Measurements from ENCODE around the gene LCAT. TPM values are rescaled to one million over a fixed set of nuclear protein-coding genes. Genes with fewer than 3 reads are reported as not detected.

Gene LCAT
- polyA plus RNA-seq, 1 of the 3 experiments (the other 2 are of a cell fraction), result 11.1 TPM

GRCh38 chr16:67989322-67990017 is 45.5 kb upstream of the LCAT start:
- Histone ChIP-seq H3K27ac (ENCODE audit: low read depth in 2 of 2, low read length in 1 of 2) (no peak overlapping the region), H3K4me1 (ENCODE audit: control insufficient read depth in 1 of 2, insufficient read depth in 2 of 2, low read depth in 1 of 2, low read length in 1 of 2) (peaks cover 0 to 10% of the 10 kb centered on the region in 2 experiments; a peak in 1 of 4 replicates), H3K9me3 (no peaks in the 10 kb centered on the region), H3K27me3 (ENCODE audit: insufficient read depth) (no peaks in the 10 kb centered on the region), H3K4me2 (no peak overlapping the region), H3F3A (replicated peaks; ENCODE audit: insufficient read depth) (no peaks in the 10 kb centered on the region), H3K9me2 (no peaks in the 10 kb centered on the region), H3K36me3 (replicated peaks in 1 of 2; ENCODE audit: control insufficient read depth in 1 of 2, insufficient read depth in 2 of 2, low read length in 1 of 2) (no peaks in the 10 kb centered on the region), H3K79me2 (ENCODE audit: insufficient read depth) (no peaks in the 10 kb centered on the region), H2AFZ (ENCODE audit: low read depth) (no peak overlapping the region), H3K9ac (no peak overlapping the region), H3K4me3 (ENCODE audit: low read depth in 2 of 2, low read length in 1 of 2) (no peak overlapping the region), H4K20me1 (ENCODE audit: insufficient read depth) (no peaks in the 10 kb centered on the region)
- TF ChIP-seq USF1 (IDR thresholded peaks at IDR 0.05; ENCODE audit: borderline replicate concordance, low read depth), result no peak
- TF ChIP-seq MAX (IDR thresholded peaks at IDR 0.05; ENCODE audit: low read depth), result no peak
- no peak for TF ChIP-seq EZH2phosphoT487 (IDR thresholded peaks at IDR 0.05; ENCODE audit: borderline replicate concordance, low read depth)
- TF ChIP-seq YY1 (IDR thresholded peaks at IDR 0.05; ENCODE audit: low read depth), result no peak
- TF ChIP-seq FOXM1 (IDR thresholded peaks at IDR 0.05; ENCODE audit: low read depth), result no peak
- no peak for TF ChIP-seq POLR2AphosphoS5 (IDR thresholded peaks at IDR 0.05; ENCODE audit: low read depth, low read length)
- no peak for TF ChIP-seq PBX3 (IDR thresholded peaks at IDR 0.05)
- no peak for TF ChIP-seq MXI1 (IDR thresholded peaks at IDR 0.05; ENCODE audit: low read depth, low read length)
- DNase-seq, result no peak
- ChIA-PET POLR2A (no interaction called here), CTCF (interaction anchor here (0.9 to 1.8 kb wide), 5 partner anchors 19 to 275 kb away, joined by 3 to 5 read pairs (median 4); partner anchors contain the start of gene SLC7A6)
- WGBS (ENCODE audit: low lambda C conversion rate), result 64% methylated on average over 6 of the region's 8 CpGs

GRCh38 chr16:67988675-67989074 is 44.8 kb upstream of the LCAT start:
- Histone ChIP-seq H3K9me2 (no peaks in the 10 kb centered on the region), H2AFZ (ENCODE audit: low read depth) (no peak overlapping the region), H3K27ac (ENCODE audit: low read depth in 2 of 2, low read length in 1 of 2) (no peak overlapping the region), H3K4me3 (ENCODE audit: low read depth in 2 of 2, low read length in 1 of 2) (no peak overlapping the region), H3K9me3 (no peaks in the 10 kb centered on the region), H3F3A (replicated peaks; ENCODE audit: insufficient read depth) (no peaks in the 10 kb centered on the region), H4K20me1 (ENCODE audit: insufficient read depth) (no peaks in the 10 kb centered on the region), H3K36me3 (replicated peaks in 1 of 2; ENCODE audit: control insufficient read depth in 1 of 2, insufficient read depth in 2 of 2, low read length in 1 of 2) (no peaks in the 10 kb centered on the region), H3K27me3 (ENCODE audit: insufficient read depth) (no peaks in the 10 kb centered on the region), H3K4me1 (ENCODE audit: control insufficient read depth in 1 of 2, insufficient read depth in 2 of 2, low read depth in 1 of 2, low read length in 1 of 2) (peaks cover 0 to 10% of the 10 kb centered on the region in 2 experiments; a peak in 1 of 4 replicates), H3K9ac (no peak overlapping the region), H3K4me2 (no peak overlapping the region), H3K79me2 (ENCODE audit: insufficient read depth) (no peaks in the 10 kb centered on the region)
- ChIA-PET POLR2A (no interaction called here), CTCF (interaction anchor here (0.6 to 1.8 kb wide), 6 partner anchors 18 to 323 kb away, joined by 3 to 5 read pairs (median 4); no protein-coding TSS in a partner anchor)
- DNase-seq, result no peak
- WGBS (ENCODE audit: low lambda C conversion rate), result 57% methylated on average over 3 of the region's 3 CpGs
- TF ChIP-seq GABPA (IDR thresholded peaks at IDR 0.05; ENCODE audit: low read depth) (no peak), CHD2 (IDR thresholded peaks at IDR 0.05; ENCODE audit: low read length, partially characterized antibody) (no peak), MEF2A (IDR thresholded peaks at IDR 0.05; ENCODE audit: borderline replicate concordance, low read depth) (no peak), FOXM1 (IDR thresholded peaks at IDR 0.05; ENCODE audit: low read depth) (no peak), MXI1 (IDR thresholded peaks at IDR 0.05; ENCODE audit: low read depth, low read length) (no peak), SMC3 (IDR thresholded peaks at IDR 0.05; ENCODE audit: low read depth, low read length) (no peak), TAF1 (IDR thresholded peaks at IDR 0.05; ENCODE audit: borderline replicate concordance, low read depth, low read length) (no peak), RCOR1 (IDR thresholded peaks at IDR 0.05; ENCODE audit: low read length) (no peak), EP300 (IDR thresholded peaks at IDR 0.05; ENCODE audit: borderline replicate concordance in 1 of 2, low read depth in 1 of 2, low read length in 1 of 2) (no peak), NRF1 (IDR thresholded peaks at IDR 0.05; ENCODE audit: low read depth, low read length) (no peak), ELF1 (IDR thresholded peaks at IDR 0.05) (no peak), POLR2AphosphoS5 (IDR thresholded peaks at IDR 0.05; ENCODE audit: low read depth, low read length) (no peak), YY1 (IDR thresholded peaks at IDR 0.05; ENCODE audit: low read depth) (no peak), RAD21 (IDR thresholded peaks at IDR 0.05; ENCODE audit: low read length) (no peak), TCF12 (IDR thresholded peaks at IDR 0.05) (no peak), IRF3 (IDR thresholded peaks at IDR 0.05; ENCODE audit: low read depth, low read length) (no peak), CTCF (IDR thresholded peaks at IDR 0.05) (no peak)

All from SK-N-SH (cell line).